GM15510 (cell line): Measurements from ENCODE around the gene GRM2.

Experiments
- POLR2A ChIP-seq: IDR thresholded peaks from 3 replicates; pipeline ENCODE4 v1.6.1; 2011; ENCODE audit warnings: borderline replicate concordance; ENCODE audit not compliant: insufficient read length; ENCODE audit errors: extremely low read depth

Gene GRM2

GRCh38 chr3:51727500-51727899 lies 20.6 kb downstream of the GRM2 start:
- no peak for TF ChIP-seq POLR2A

DNA sequence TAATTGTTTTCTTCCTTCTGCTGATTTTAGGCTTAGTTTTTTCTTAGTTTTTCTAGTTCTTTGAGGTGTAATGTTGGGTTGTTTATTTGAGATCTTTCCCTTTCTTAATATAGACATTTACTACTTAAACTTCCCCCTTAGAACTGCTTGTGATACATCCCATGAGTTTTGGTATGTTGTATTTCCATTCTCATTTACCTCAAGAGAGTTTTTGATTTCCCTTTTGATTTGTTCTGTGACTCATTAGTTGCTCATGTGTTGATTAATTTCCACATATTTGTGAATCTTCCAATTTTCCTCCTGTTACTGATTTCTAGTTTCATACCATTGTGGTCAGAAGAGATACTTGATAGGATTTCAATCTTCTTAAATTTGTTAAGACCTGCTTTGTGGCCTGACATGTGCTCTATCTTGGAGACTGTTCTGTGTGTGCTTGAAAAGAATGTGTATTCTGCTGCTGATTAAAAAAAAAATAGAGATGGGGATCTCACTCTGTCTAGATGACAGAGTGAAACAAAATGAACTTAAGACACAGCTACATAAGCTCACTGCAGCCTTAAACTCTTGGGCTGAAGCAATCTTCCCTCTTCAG lies 22.3 kb downstream of the GRM2 start:
- TF ChIP-seq POLR2A = no peak

DNA sequence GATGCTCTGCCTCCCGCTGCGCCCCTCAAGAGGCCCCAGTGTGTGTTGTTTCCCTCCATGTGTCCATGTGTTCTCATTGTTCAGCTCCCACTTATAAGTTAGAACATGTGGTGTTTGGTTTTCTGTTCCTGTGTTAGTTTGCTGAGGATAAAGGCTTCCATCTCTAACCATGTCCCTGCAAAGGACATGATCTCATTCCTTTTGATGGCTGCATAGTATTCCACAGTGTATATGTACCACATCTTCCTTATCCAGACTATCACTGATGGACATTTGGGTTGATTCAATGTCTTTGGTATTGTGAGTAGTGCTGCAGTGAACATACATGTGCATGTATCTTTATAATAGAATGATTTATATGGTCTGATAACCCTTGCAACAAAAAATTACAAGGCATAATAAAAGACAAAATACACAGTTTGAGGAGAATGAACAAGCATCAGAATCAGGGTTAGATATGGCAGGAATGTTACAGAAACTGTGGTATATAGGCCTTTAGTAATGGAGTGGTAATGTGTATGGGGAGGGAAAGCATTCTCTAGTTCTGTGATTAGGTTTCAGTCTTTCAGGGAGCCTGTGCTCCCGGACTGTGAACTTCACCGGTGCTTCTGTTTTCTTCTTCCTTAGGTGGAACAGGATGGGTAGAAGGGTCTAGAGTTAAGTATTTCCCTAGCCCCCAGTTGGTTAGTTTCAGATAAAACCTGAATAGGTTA lies 27.1 kb downstream of the GRM2 start:
- TF ChIP-seq POLR2A = no peak

- no peak for TF ChIP-seq POLR2A
Observed at GRCh38 chr3:51734572-51734907, 27.7 kb downstream of the GRM2 start.

DNA sequence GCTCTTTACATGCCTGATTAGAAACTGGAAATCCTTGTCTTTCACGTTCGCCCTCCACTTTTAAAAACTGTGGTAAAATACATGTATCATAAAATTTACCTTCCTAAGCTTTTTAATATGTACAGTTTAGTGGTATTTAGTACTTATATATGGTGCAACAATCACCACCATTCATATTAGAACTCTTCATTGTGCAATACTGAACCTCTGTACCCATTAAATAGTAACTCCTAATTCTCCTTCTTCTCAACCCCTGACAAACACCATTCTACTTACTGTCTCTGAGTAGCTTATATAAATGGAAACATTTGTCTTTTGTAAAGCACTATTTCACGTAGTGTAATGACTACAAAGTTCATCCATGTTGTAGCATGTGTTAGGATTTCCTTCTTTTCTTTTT lies 28.2 kb downstream of the GRM2 start:
- TF ChIP-seq POLR2A = no peak

GRCh38 chr3:51735950-51736349 lies 29.1 kb downstream of the GRM2 start:
- no peak for TF ChIP-seq POLR2A

DNA sequence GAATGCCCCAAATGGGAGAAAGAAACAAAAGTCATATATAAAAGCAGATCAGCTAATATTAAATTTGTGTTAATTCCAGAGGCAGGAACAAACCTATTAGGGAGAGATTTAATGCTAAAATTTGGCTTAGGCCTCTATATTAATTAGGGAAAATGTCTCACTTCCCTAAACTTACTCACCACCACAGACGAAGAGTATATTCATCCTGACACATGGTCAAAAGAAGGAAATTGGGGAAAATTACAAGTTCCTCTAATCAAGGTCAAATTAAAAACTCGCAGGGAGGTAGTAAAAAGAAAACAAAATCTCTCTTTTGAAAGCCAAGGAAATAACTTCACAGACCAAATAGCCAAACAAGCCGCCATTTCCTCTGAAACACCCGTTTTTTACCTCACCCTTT lies 32.2 kb downstream of the GRM2 start:
- TF ChIP-seq POLR2A = no peak

DNA sequence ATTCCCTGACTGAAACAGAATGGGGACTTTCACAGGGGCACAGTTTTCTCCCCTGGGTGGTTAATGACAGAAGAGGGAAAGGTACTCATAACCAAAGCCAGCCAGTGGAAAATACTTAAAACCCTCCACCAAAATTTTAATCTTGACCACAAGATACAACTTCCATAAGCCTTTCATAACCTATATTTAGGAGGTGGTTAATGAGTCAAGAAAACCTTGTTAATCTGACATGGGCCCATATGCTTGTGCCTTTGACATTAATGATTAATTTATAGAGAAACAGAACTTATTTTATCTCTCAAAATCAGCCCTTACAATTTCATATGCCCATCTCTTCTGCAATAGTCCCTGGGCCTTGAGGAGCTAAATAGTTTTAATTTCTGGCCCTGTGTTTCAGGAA lies 41.0 kb downstream of the GRM2 start:
- TF ChIP-seq POLR2A = no peak

GRCh38 chr3:51748327-51748726 lies 41.5 kb downstream of the GRM2 start:
- TF ChIP-seq POLR2A = no peak

DNA sequence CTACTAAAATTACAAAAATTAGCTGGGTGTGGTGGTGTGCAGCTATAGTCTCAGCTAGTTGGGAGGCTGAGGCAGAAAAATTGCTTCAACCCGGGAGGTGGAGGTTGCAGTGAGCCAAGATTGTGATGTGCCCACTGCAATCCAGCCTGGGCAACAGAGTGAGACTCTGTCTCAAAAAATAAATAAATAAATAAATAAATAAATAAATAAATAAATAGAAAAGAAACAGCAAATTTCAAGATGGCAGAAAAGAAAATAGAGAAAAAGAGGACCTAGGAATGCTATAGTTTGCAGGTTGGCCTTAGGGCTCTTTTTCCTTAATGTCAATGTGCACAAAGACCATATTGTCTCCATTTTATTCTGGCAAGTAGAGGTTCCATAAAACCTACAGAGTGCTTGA lies 44.0 kb downstream of the GRM2 start:
- TF ChIP-seq POLR2A = no peak

GRCh38 chr3:51751287-51751686 lies 44.4 kb downstream of the GRM2 start:
- TF ChIP-seq POLR2A = no peak

DNA sequence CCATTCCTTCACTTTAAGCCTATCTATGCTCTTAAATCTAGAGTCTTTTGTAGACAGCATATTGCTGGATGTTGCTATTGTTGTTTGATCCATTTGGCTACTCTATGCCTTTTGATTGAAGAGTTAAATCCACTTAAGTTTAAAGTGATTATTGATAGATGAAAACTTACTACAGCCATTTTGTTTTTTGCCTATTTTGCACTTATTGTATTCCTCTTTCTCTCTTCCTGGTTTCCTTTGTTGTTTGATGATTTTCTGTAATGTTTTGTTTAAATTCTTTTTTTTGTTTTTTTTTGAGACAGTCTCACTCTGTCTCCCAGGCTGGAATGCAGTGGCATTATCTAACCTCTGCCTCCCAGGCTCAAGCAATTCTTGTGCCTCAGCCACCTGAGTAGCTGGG lies 52.3 kb downstream of the GRM2 start:
- no peak for TF ChIP-seq POLR2A
